A549 (cell line): ENCODE data around the gene SMAD3.
A peak's percentile ranks its signal among the peaks of the same experiment; 100 is the strongest.

Experiments
- CHD4 ChIP-seq: fragments of 200-600 bp; sonication (generic); IDR thresholded peaks from 2 replicates; pipeline ENCODE4 v1.6.1; 2016; ENCODE audit warnings: antibody characterized with exemption, mild to moderate bottlenecking, borderline replicate concordance
- CTCF ChIP-seq: fragments of >200 bp; sonication (Bioruptor Twin); formaldehyde crosslinking; IDR thresholded peaks from 3 replicates; pipeline ENCODE4 v1.5.1; 2016
- MAX ChIP-seq: IDR thresholded peaks from 2 replicates; pipeline ENCODE4 v1.6.1; 2012
- MAZ ChIP-seq: fragments of 150-350 bp; IDR thresholded peaks from 2 replicates; pipeline ENCODE4 v1.6.1; 2014; ENCODE audit warnings: antibody characterized with exemption, low read depth, low read length, borderline replicate concordance
- PBX3 ChIP-seq: IDR thresholded peaks from 2 replicates; pipeline ENCODE4 v1.6.1; 2012
- PHF8 ChIP-seq: fragments of 200-600 bp; sonication (generic); IDR thresholded peaks from 2 replicates; pipeline ENCODE4 v1.6.1; 2016; ENCODE audit warnings: low read depth, mild to moderate bottlenecking, antibody characterized with exemption, moderate library complexity, borderline replicate concordance
- ZSCAN20 ChIP-seq: fragments of 250-450 bp; sonication (Bioruptor Pico); IDR thresholded peaks from 2 replicates; pipeline ENCODE4 v1.8.0; 2022; ENCODE audit warnings: mild to moderate bottlenecking, moderate library complexity

- TF ChIP-seq CHD4 (0 out of 2 replicates have a peak, but pooled peaks have one; percentile 29), CTCF (no peak), PBX3 (no peak), PHF8 (no peak), MAX (no peak), MAZ (no peak), ZSCAN20 (CRISPR knock-in tag) (no peak)
Measured at GRCh38 chr15:67024998-67025368, 40.4 kb upstream of the SMAD3 start.
